ENCODE data around the gene CFTR.
"Not testable (repeated sequence)": the region's sequence is repeated elsewhere in the genome, so short reads cannot be mapped to it uniquely, and the experiment has no call there.

The CFTR gene

DNA sequence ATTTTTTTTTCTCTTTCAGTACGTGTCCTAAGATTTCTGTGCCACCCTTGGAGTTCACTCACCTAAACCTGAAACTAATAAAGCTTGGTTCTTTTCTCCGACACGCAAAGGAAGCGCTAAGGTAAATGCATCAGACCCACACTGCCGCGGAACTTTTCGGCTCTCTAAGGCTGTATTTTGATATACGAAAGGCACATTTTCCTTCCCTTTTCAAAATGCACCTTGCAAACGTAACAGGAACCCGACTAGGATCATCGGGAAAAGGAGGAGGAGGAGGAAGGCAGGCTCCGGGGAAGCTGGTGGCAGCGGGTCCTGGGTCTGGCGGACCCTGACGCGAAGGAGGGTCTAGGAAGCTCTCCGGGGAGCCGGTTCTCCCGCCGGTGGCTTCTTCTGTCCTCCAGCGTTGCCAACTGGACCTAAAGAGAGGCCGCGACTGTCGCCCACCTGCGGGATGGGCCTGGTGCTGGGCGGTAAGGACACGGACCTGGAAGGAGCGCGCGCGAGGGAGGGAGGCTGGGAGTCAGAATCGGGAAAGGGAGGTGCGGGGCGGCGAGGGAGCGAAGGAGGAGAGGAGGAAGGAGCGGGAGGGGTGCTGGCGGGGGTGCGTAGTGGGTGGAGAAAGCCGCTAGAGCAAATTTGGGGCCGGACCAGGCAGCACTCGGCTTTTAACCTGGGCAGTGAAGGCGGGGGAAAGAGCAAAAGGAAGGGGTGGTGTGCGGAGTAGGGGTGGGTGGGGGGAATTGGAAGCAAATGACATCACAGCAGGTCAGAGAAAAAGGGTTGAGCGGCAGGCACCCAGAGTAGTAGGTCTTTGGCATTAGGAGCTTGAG, at the start of gene CFTR:
Gene CFTR, plus strand, starts transcription at position 801 of the 830 bp plus-strand sequence. CDS start 70 bp downstream, outside the sequence.
- no peak for DNase-seq

DNA sequence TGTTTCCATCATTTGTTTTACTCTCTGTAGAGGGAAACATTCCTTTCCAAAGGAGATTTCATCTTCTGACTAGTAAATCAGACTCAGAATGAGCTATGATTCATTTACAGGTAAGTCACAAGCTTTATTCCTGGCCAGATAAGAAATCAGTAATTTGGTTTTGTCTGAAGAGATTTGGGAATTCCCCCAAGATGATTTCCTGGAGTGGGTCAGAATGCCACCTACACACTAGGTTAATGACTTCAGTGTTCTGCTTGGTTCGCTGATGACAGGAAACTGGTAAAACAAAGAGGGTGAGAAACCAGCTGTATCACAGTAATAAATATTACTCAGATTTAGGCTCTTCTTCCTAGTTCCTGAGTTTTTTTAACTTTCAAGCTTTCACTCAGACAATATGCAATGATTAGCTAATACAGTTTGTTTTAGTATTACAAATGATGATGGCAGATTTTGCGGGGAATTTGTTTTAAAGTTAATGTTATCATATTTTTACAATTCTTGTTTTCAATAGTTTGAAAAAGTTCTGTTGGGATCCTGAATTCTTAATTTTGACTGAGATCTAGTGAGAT, 44.3 kb upstream of the CFTR start:
- DNase-seq, result peak; percentile 2

DNA sequence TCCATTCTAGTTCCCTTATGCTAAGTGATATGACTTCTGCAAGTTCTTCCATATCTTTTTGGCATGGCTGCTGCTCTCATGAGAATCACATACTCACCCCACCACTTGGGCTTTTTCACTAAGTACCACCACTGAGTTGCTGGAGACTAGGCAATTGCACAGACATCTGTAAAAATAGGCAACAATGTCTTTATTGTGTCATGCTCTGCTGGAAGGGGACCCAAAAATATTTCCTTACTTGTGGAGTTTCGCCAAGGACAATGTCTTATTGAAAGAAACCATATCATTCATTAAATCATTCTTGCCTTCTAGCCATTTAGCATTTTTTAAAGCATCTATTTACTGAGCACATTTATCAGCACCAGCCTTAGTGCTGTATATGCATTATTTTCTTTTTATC, 35.2 kb upstream of the CFTR start:
- DNase-seq, result no peak

DNA sequence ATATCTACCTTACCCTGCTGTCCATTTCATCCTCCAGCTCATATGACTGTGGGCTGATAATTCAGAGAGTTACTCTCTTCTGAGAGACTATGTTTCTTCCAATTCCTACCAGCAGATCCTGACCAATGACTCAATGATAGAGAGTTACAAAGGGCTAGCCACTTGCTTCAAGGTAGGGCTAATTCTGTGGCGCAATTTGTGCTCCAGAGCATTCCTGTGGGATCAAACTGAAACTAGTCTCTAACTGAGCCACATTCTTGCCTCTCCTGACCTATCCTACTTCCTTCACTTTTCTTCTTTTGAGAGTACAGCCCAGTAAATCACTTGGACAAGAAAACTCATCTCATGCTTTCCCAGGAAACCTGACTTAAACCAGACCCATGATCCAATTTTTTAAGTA, 34.6 kb upstream of the CFTR start:
- DNase-seq, result no peak

DNA sequence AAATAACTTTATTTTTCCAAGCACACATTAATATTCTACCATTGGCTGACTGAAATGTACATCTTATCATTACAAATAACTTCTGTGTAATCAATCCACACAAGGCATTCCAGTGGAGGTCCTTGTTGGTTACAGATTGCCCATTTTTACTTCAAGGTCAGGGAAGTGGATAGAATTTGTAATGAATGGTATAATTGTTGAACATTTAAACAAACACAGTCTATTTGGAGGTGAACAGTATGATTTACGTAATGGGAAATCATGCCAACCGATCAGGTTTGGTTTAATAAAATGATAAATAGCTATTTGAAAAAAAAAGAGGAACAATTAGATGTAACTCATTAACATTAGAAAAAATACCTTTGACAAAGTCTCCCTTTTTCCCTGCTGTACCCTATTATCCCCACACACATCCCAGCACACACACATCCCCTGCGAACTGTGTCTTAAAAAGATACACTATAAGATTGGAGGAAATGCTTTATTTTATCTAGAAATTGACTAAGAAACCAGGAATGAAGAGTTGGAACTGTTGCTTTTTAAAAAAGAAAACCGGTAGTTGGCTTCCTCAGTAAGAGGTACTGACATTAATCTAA, 33.5 kb upstream of the CFTR start:
- no peak for DNase-seq

DNA sequence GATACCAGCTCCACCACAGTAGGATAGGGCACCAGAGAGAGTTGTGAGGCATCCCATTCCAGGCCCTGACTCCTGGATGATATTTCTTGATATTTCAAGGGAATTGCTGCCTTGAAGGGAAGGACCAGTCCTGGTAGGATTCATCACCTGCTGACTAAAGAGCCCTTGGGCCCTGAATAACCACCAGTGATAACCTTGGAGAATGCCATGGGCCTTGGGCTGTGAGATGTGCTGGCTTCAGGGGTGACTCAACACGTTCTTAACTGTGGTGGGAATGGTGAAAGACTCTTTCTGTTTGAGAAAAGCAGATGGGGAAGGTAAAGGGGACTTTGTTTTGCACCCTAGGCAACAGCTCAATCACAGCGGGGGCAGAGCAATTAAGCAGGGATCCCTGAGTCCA, 31.2 kb upstream of the CFTR start:
- no peak for DNase-seq

DNA sequence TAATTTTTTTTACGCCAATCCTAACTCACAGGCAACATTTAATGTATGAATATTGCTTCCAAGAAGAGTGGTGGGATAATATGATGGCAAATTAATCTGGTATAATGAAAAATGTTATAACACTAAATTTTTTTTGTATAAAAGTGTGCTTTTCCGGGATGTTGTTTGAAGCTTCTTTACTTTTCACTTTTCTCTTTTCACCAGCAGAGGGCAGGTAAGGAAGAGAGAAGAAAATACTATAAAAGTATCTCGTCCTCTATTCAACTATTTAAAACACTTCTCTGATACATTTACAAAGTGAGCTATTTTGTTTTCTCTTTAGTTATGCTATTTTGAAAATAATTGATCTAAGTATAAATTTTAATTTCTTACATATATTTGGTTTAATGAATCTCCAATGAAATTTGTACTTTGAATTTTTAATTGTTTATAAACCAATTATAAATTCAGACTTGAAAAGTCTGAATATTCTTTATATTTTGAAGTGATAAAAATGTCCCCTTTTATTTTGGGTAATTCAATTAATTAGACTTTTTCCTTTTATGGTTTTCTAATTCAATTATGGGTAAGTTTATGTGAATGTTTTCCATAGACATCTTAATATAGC, 20.7 kb upstream of the CFTR start:
- peak; percentile 44 for DNase-seq

DNA sequence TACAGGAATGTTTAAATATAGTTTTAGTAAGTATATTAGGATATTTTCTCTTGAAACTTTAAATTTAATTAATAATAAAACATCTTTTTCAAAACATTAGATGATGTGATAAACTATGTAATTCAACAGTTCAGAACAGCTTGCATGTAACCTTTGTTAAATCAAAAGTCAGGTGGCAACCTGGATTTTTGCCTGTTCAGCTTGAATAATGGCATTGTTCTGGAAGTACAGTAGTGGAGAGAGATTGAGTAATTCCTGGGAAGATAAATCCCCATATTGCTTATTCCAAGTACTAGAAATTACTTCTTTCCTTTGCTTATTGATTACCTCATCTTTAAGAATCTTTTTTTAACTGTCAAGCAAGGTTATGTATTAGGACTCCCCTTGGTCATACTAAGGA, 20.1 kb upstream of the CFTR start:
- DNase-seq, result no peak

DNA sequence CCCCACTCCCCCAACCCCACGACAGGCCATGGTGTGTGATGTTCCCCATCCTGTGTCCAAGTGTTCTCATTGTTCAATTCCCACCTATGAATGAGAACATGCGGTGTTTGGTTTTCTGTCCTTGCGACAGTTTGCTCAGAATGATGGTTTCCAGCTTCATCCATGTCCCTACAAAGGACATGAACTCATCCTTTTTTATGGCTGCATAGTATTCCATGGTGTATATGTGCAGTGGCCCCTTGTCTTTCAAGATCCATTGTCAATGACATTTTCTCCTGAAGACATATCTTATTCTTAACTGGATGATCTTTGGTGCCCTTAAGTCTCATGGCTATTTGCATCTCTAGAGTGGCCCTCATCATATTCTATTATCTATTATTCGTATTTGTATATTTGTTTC, 19.0 kb upstream of the CFTR start:
- not testable (repeated sequence) for DNase-seq

DNA sequence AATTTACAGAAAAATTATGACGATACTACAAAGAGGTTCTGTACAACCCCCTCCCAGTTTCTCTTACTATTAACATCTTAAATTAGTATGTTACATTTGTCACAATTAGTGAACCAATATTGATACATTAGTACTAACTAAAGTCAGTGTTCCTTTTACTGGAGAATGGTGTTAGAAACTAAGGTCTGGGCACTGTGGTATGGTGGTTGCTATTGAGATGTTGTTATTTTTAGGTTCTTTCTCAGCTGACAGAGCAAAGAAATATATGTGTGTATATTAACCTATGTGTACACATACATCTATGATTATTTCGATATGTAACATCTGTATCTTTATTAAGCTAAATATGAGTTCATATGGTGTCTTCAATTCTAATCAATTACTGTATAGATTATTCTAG, 11.7 kb upstream of the CFTR start:
- no peak for DNase-seq

DNA sequence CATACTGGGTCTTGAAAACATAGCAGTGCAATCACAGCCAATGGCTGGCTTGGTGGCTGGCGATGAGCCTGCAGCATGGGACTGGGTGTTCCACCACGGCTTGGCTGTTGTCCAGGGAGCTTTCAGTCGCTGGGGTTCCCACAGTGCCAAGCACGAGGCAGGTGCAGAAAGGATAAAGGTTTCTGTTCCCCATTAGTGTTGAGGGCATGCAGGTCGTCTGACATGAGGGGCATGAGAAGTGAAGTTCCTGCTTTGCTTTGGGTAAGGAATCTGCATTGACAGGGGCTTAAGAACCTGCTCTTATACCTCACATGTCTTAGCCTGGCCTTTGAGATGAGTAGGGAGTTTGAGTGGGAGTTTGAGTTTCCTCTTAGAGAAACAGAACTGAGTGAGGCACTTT, 9.0 kb upstream of the CFTR start:
- peak; percentile 21 for DNase-seq

DNA sequence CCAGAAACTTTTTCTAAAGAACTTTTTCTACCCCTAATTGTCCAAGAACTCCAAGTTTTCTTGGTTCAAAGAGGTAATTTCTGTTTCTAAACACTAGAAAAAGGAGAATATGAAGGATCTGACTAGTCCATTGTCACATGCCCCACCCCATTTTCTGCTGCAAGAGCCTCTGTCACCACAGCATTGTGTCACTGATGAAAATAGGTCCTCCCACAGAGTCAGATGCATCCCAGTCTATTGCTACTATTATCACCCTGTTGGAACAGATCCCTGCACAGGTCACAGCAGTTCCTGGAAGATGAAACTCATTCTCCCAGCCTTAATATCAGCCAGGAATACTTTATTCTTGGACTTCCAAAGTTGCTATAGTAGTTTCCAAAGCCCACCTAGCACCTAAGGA, 7.5 kb upstream of the CFTR start:
- peak; percentile 52 for DNase-seq

DNA sequence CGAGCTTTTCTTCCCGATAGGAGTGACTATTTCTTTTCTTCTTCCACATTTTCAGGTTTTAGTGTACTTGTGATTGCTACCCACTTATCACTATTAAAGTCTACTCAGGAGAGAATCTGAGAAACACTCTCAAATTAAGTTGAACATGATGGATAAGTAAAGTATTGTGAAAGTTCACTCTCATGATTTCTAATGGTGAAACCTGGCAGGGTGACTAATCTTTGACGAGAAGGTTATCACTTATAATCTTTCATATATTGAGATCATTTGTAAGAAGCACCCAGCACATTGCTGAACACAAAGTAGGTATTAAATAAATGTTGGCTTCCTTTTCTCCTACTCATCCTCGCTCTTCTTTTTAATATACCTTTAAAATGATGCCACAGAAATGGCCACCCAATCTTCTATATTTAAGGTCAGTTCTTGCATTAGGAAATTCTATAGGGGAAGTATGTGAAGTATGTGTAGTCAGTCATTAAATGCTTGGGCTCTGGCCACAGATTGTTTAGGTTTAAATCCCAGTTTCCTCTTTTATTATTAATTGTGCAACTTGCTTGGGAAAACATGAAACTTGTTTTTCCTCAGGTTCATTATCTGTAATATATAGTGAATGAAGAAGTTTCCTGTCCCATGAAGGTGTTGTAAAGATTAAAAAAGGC, 3.1 kb upstream of the CFTR start:
- no peak for DNase-seq

DNA sequence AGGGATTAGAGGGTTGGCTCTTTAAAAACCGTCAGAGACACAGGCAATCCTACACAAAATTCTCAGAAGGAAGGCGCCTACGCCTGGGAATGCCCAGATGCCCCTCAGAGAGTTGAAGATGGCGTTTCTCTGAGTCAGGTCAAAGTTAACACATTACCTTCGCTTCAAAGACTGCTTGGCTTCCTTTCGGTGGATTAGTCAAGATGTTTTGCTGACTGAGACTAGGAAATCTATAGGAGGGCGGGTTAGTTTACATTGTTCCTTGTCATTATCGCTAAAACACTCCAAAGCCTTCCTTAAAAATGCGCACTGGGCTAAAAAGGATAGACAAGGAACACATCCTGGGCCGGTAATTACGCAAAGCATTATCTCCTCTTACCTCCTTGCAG, 995 bp upstream of the CFTR start:
- no peak for DNase-seq

DNA sequence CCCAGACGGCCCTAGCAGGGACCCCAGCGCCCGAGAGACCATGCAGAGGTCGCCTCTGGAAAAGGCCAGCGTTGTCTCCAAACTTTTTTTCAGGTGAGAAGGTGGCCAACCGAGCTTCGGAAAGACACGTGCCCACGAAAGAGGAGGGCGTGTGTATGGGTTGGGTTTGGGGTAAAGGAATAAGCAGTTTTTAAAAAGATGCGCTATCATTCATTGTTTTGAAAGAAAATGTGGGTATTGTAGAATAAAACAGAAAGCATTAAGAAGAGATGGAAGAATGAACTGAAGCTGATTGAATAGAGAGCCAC, 184 bp downstream of the CFTR start:
- no peak for DNase-seq

DNA sequence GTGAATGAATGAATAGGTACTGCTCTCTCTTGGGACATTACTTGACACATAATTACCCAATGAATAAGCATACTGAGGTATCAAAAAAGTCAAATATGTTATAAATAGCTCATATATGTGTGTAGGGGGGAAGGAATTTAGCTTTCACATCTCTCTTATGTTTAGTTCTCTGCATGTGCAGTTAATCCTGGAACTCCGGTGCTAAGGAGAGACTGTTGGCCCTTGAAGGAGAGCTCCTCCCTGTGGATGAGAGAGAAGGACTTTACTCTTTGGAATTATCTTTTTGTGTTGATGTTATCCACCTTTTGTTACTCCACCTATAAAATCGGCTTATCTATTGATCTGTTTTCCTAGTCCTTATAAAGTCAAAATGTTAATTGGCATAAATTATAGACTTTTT, 1.2 kb downstream of the CFTR start:
- DNase-seq, result no peak

DNA sequence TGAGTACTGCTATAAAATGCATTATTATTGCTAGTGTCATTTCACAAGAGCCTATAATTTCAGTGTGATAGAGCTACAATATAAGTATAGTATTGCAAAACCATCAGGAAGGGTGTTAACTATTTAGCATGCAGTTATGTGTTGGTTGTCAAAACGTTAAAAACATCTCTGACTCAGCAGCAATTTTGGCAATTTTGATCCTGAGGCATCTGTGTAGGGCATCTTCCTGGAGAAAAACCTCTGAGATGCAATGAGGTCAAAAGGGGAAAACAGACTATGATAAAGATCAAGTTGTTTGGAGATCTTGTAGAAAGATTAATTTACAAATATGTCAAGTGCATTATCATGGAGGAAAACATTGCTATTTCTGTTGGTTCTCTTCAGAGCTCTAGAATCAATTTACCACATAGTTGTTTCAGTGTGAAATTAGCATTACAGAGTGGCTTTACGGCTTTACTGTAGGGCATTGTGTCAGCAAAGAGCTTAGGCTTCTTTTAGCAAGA, 5.3 kb downstream of the CFTR start:
- no peak for DNase-seq

DNA sequence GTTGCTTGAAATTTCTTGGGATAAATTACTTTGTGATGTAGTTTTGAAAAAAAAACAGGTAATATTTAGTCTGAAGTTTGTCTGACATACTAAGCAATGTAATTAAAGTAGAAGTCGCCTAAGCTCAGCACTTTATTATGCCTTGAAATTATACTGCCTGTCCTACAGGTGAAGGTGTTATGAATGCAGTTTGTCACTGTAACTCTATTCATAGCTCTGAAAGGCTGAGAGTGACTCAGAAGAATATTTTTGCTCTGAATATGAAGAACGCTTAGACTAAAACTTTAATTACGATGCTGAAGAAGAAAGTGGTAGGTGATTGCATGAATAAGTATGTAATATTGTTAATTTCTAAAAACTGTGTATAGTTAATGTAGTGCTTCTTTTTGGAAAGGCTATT, 9.2 kb downstream of the CFTR start:
- no peak for DNase-seq

DNA sequence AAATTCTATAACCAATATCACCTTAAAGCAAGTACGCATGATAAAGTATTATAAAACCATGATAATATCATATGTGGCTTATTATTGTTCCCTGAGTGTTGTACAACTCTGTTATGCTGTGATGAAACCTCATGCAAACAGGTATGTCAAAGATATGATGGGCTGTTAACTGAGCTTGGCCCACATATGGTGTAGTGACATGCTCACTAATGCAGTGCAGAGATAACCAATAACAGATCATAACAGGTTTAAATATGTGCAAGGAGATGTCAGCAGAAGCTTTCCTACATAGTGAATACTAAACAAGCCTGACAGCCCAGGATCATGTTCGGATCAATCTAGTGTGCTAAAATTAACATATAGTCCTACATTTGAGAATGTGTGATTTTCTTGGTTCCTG, 9.6 kb downstream of the CFTR start:
- DNase-seq, result no peak

DNA sequence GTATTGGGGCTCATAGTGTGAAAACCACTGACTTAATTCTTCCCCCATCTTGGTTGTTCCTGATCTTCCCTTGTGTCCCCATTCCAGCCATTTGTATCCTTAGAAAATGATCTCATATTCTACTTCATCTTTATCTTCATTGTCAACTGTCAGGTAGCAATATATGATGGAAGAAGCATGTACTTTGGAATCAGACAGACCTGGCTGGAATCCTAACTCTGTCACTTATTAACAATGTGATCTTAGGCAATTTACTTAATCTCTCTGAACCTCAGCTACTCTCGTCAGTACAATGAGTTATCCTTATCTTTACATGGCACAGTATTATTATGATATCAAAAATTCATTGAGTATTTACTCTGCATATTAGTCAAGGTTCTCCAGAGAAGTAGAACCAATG, 10.1 kb downstream of the CFTR start:
- no peak for DNase-seq

DNA sequence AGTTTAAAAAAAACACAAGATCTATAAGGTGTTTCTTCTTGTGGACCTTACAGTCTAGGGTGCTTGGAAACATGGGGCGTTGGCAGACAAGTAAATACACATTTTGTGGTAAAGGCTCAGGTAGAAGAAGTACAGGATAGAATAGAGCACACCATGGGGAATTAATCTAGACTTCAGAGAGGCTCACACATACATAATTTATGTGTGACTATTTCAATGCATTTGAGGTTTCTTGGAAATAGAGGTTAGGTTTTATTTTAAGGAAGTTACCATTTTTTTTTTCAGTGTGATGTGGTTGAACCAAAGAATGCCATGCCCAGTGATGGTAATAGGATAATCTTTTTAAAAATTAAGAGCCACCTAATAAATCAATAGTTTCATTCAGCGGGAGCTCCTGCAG, 12.8 kb downstream of the CFTR start:
- no peak for DNase-seq

DNA sequence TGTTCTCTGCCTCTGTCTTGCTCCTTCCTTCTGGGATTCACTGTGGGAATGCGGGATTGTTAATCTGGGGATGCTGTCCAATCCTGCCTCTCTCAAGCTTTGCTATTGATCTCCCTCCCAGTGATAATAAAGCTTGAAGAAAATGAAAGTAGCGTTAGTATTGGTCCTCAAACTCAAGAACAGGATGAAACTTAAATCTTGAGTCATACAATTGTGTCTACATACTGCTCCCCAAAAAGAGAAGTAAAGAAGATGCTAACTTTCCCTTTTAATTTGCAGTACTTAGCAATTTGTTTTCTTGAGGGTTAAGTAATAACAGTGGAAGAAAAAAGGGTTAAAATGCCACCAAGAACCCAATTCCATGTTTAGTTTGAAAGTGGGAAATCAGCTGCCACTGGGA, 13.6 kb downstream of the CFTR start:
- DNase-seq, result no peak

DNA sequence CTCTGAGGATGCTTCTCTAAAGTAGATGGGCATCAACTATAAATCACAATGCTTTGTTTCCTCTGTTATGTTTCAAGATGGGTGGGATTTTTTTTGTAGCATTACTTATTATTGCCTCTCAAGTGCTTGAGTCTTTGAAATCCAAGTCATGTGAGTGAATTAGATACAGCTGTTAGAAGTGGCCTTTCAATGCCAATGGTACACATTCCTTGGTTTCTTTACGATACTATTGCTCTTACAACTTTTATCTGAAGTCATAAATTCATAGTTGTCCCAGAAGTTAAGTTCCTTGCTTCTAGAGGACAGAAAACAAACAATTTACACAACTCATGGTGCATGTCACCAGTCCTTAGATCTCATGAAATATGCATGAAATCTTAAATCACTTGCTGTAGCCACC, 15.5 kb downstream of the CFTR start:
- no peak for DNase-seq

DNA sequence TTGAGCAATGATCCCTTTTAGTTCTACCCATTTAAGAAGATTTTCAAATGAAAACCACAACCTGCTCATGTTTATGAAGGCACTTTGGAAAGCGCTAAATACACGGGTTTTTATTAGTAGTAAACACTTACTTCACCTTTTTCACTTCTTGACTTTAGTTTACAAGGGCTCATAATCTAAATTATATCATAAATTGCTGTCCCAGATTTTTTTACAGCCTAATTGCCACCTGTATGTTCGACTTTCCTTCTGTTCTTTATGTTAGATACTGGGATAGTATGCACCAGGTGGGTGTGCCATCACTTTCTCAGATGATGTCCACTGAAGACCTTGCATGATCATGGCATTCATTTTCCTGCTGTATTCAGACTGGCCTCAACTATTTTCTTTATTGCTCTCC, 22.5 kb downstream of the CFTR start:
- DNase-seq, result no peak

All from suppressor macrophage treated with lipopolysaccharide for 4 hours (primary cell).